Aorta (tissue), 5 donors: ENCODE data around the gene AIP. TPM values are rescaled to one million over a fixed set of nuclear protein-coding genes. Genes with fewer than 3 reads are reported as not detected.
"Not testable (repeated sequence)": the region's sequence is repeated elsewhere in the genome, so short reads cannot be mapped to it uniquely, and the experiment has no call there.

Experiments
- ATAC-seq: fragments of 200-7000 bp; cut with Tn5 transposase; one replicate; pipeline ENCODE4 v1.9.1; 2022; ENCODE audit warnings: moderate library complexity; ENCODE audit not compliant: low FRiP score
- DNase-seq, 2 donors: peaks; one replicate each; pipeline ENCODE4 v3.0.0-alpha.2; 2020
- H3K27ac ChIP-seq, 2 donors: one replicate each; pipeline ENCODE4 v1.5.1; 2013; ENCODE audit warnings: low read length in 2 of 2, mild to moderate bottlenecking in 2 of 2, moderate library complexity in 2 of 2, control low read depth in 1 of 2, inconsistent platforms in 1 of 2, low read depth in 1 of 2
- H3K27me3 ChIP-seq, 2 donors: one replicate each; pipeline ENCODE4 v1.6.1; 2013; ENCODE audit warnings: control low read depth in 1 of 2, low read length in 1 of 2, mild to moderate bottlenecking in 1 of 2, moderate library complexity in 1 of 2; ENCODE audit not compliant: insufficient read depth in 2 of 2, control insufficient read depth in 1 of 2
- H3K36me3 ChIP-seq, 2 donors: one replicate each; pipeline ENCODE4 v1.6.1; 2013; ENCODE audit warnings: control low read depth in 1 of 2, low read length in 1 of 2, mild to moderate bottlenecking in 1 of 2; ENCODE audit not compliant: insufficient read depth in 2 of 2, control insufficient read depth in 1 of 2
- H3K4me1 ChIP-seq, 2 donors: one replicate each; pipeline ENCODE4 v1.6.1; 2013; ENCODE audit warnings: low read length in 2 of 2, control low read depth in 1 of 2, mild to moderate bottlenecking in 1 of 2, moderate library complexity in 1 of 2; ENCODE audit not compliant: insufficient read depth in 2 of 2, control insufficient read depth in 1 of 2
- H3K4me3 ChIP-seq, 2 donors: one replicate each; pipeline ENCODE4 v1.5.1; 2013; ENCODE audit warnings: low read length in 2 of 2, control low read depth in 1 of 2, mild to moderate bottlenecking in 1 of 2
- H3K9me3 ChIP-seq: one replicate; pipeline ENCODE4 v1.6.1; 2013; ENCODE audit warnings: mild to moderate bottlenecking, low read length; ENCODE audit not compliant: control insufficient read depth
- WGBS, 2 donors: extraction: QIAGEN DNeasy Blood & Tissue Kit; methylation state at CpG; one replicate each; pipeline ENCODE4 v1.1.7; 2013; 5-methylcytosine and 5-hydroxymethylcytosine counted together
- intact Hi-C, 2 donors: fragments of 100-400 bp; cut with DNase I; formaldehyde crosslinking; loops; one replicate each; pipeline versions ENCODE4 v1.14.2 to v1.15.0; 2022
- polyA plus RNA-seq, 2 donors: library from polyadenylated mRNA; stranded (reverse); fragments of 200-250 nt; gene quantifications; one replicate each; pipeline ENCODE4 v1.2.3, GENCODE V29; 2013
- total RNA-seq, 2 donors: library from RNA; stranded (reverse); fragmentation: NEBNext Ultra II Directional; extraction: Animal tissue kit (Norgen Biotek cat#: 25700); gene quantifications; one replicate each; pipeline ENCODE4 v1.2.1, GENCODE V29; 2021
- donor health status: healthy with polysubstance abuse.
- donor health status: Bipolar disorder and iron deficiency.
- donor health status: DM: no; HTN: no; CAD: no.
- donor health status: DM: no; HTN: no; CAD: no.
- donor health status: DM: yes; HTN: yes; CAD: no.

AIP gene
- total and polyA plus RNA-seq, 4 donors: 61.2 to 141 (median 83.8) TPM

DNA sequence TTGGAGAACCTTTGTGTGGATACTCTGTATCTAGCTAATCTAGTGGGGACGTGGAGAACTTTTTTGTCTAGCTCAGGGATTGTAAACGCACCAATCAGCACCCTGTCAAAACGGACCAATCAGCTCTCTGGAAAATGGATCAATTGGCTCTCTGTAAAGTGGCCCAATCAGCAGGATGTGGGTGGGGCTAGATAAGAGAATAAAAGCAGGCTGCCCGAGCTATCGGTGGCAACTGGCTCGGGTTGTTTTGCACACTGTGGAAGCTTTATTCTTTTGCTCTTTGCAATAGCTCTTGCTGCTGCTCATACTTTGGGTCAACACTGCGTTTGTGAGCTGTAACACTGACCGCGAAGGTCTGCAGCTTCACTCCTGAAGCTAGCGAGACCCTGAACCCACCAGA lies 6.1 kb upstream of the AIP start:
- H3K4me3 ChIP-seq: not testable (repeated sequence)

DNA sequence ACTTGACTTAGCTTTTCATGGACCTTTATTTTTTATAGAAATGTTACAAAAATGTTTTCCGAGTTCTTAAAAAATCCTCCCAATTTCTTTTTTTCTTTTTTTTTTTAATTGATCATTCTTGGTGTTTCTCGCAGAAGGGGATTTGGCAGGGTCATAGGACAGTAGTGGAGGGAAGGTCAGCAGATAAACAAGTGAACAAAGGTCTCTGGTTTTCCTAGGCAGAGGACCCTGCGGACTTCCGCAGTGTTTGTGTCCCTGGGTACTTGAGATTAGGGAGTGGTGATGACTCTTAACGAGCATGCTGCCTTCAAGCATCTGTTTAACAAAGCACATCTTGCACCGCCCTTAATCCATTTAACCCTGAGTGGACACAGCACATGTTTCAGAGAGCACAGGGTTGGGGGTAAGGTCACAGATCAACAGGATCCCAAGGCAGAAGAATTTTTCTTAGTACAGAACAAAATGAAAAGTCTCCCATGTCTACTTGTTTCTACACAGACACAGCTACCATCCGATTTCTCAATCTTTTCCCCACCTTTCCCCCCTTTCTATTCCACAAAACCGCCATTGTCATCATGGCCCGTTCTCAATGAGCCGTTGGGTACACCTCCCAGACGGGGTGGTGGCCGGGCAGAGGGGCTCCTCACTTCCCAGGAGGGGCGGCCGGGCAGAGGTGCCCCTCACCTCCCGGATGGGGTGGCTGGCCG lies 5.3 kb upstream of the AIP start:
- 82 to 92% methylated on average over 12 to 14 of the region's 16 CpGs for WGBS, 2 donors
- H3K36me3 ChIP-seq, intact Hi-C loops, DNase-seq, H3K27me3 ChIP-seq, ATAC-seq, H3K9me3 ChIP-seq, H3K27ac ChIP-seq, H3K4me3 ChIP-seq, H3K4me1 ChIP-seq: not testable (repeated sequence)

More for the DNA sequence above, 6.1 kb upstream of the AIP start:
- DNase-seq, ATAC-seq, H3K27ac ChIP-seq, intact Hi-C loops, H3K27me3 ChIP-seq, H3K4me1 ChIP-seq, H3K9me3 ChIP-seq, H3K36me3 ChIP-seq: not testable (repeated sequence)
- 76 to 80% methylated on average over 10 of the region's 10 CpGs for WGBS, 2 donors

DNA sequence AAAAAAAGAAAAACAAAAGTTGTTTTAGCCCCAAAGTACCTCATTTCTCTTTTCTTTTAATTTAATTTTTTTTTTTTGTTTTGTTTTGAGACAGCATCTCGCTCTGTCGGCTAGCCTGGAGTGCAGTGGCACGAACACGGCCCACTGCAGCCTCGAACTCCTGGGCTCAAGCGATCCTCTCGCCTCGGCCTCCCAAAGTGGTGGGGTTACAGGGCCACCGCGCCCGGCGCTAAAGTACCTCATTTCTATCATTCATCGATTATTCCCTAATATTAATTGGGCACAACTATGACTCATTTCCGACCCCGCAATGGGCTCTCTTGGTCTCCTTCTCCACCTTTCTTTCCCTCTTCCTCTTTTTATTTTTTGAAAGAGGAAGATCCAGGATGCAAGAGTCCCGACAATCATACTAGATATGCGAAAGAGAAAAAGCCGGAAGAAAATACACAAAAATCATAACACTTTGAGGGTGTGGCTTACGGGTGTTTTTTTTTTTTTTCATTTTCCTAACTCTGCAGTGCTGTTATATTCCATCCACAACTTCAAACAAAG lies 475 bp upstream of the AIP start:
- ATAC-seq (no peak), DNase-seq (no peak)
- H3K27me3 ChIP-seq: no peaks in the 10 kb centered on the region
- no peak overlapping the region for H3K27ac ChIP-seq
- H3K4me1 ChIP-seq: peaks cover 0 to 3% of the 10 kb centered on the region in 2 donors
- no peaks in the 10 kb centered on the region for H3K9me3 ChIP-seq
- peak overlapping the region in 1 of 2 donors; percentile 49 for H3K4me3 ChIP-seq
- no peaks in the 10 kb centered on the region for H3K36me3 ChIP-seq
- 48 to 50% methylated on average over 19 of the region's 19 CpGs for WGBS, 2 donors
- intact Hi-C loops: no loop called here

DNA sequence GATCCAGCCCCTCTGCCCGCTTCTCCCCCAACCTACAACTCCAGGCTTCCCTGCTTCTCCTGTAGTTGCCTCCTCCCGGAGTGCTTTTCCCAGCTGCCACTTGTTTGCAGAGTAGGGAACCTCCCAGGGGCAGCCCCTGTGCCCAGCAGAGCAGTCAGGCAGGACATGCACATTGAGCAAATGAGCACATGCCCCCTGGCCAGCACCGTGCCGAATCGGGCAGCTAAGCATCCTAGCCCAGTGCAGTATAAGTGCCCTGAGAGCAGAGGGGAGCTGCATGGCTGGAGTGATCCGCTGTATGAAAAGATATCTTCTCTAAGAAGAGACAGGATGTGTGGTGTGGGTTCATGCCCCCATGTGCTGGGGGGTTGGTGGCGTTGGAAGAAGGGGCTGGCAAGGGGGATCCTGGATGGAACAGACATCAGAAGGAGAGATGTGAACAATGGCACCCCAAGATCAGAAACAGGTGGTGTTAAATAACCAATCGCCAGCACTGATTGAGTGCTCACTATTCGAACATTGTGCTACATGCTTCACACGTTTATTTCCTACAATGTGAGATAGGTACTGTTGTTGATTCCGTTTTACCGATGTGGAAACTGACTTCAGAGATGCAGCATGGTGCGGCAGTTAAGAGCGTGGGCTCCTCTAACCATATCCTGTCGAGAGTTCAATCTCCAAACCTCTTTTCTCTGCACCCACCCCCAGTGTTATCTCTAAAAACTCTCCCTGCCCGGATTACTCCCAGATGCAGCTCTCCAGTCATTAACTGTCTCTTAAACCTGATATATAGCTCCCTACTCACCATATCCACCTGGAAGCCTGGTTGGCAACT lies 1.2 kb downstream of the AIP start:
- 81 to 87% methylated on average over 16 of the region's 16 CpGs for WGBS, 2 donors
- Histone ChIP-seq H3K4me3 (no peak overlapping the region), H3K36me3 (no peaks in the 10 kb centered on the region), H3K27ac (no peak overlapping the region), H3K27me3 (no peaks in the 10 kb centered on the region), H3K9me3 (no peaks in the 10 kb centered on the region), H3K4me1 (peaks cover 0 to 3% of the 10 kb centered on the region in 2 donors)
- intact Hi-C loops: no loop called here
- no peak for ATAC-seq
- peak in 1 of 2 donors; percentile 24 for DNase-seq

DNA sequence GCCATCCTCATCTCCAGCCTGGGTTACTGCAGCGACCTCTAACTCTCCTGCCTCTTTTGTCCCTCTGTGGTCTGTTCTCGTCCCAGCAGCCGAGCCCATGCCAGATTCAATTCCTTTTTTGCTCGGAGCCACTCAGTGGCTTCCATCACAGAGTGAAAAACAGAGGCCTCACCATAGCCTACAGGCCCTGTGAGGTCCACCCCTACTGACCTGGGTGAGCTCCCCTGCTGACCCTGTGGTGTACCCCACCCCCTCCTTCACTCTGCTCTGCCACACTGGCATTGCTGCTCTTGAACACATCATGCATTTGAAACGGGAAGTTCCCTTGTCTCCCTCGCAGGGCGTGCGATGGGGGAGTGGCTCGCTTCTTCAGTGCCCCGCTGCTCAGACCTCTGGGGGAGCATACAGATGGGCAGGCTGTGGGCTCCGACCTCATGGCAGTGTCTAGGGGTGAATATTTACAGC lies 2.1 kb downstream of the AIP start:
- H3K4me1 ChIP-seq: peaks cover 0 to 3% of the 10 kb centered on the region in 2 donors
- no peaks in the 10 kb centered on the region for H3K9me3 ChIP-seq
- DNase-seq (peak; percentile 66 to 75), ATAC-seq (no peak)
- intact Hi-C loops: no loop called here
- 77 to 81% methylated on average over 11 of the region's 11 CpGs for WGBS, 2 donors
- H3K4me3 ChIP-seq: no peak overlapping the region
- H3K27me3 ChIP-seq: no peaks in the 10 kb centered on the region
- no peaks in the 10 kb centered on the region for H3K36me3 ChIP-seq
- no peak overlapping the region for H3K27ac ChIP-seq

DNA sequence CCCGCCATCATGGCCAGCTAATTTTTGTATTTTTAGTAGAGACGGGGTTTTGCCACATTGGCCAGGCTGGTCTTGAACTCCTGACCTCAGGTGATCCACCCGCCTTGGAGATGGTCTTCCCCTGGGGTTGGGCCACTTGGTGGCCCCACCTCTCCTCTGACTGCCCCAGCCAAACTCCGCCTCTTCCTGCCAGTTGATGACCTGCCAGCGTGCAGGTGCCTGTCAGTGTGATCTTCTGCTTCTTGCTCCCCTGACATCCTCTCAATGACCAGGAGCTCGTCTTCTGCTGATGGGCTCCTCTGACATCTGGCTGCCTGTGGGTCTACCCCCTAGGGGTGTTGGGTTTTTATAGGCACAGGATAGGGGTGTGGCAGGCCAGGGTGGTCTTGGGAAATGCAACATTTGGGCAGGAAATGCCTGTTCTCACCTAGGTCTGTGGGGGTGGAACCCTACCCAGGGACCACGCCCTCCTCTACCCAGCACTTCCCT lies 3.1 kb downstream of the AIP start:
- intact Hi-C loops, H3K4me3 ChIP-seq, ATAC-seq, H3K9me3 ChIP-seq, H3K4me1 ChIP-seq, H3K27me3 ChIP-seq, H3K27ac ChIP-seq, H3K36me3 ChIP-seq: not testable (repeated sequence)
- WGBS, 2 donors: 90 to 91% methylated on average over 7 of the region's 7 CpGs
- DNase-seq: peak in 1 of 2 donors; percentile 47

DNA sequence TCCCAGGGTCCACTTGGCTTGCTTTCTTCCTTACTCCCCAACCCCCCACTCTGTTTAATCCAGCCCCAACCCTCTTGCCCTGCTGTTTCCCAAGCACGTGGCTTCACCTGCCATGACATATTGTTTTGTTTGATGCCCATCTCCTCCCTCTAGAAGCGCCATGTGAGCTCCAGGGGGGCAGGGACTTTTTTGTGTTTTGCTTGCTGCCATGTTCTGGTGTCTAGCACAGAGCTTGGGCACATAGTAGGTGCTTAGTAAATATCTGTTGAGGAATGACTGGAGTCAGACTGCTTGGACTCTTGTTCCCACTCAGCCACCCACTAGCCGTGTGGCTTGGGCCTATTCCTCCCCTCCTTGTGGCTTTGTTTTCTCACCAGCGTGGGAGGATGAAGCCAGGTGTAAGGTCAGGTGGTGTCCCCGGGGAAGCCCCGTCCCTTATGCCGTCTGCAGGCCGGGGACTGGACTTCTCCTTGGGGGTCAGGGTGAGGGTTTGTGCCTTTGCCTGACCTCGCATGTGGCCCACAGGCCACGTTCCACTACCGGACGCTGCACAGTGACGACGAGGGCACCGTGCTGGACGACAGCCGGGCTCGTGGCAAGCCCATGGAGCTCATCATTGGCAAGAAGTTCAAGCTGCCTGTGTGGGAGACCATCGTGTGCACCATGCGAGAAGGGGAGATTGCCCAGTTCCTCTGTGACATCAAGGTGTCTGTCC lies 3.8 kb downstream of the AIP start:
- Histone ChIP-seq H3K9me3 (no peaks in the 10 kb centered on the region), H3K4me3 (no peak overlapping the region), H3K36me3 (no peaks in the 10 kb centered on the region), H3K27ac (no peak overlapping the region), H3K4me1 (peaks cover 0 to 3% of the 10 kb centered on the region in 2 donors), H3K27me3 (no peaks in the 10 kb centered on the region)
- DNase-seq (peak in 1 of 2 donors; percentile 37), ATAC-seq (no peak)
- intact Hi-C loops: no loop called here
- 87 to 89% methylated on average over 20 of the region's 20 CpGs for WGBS, 2 donors

DNA sequence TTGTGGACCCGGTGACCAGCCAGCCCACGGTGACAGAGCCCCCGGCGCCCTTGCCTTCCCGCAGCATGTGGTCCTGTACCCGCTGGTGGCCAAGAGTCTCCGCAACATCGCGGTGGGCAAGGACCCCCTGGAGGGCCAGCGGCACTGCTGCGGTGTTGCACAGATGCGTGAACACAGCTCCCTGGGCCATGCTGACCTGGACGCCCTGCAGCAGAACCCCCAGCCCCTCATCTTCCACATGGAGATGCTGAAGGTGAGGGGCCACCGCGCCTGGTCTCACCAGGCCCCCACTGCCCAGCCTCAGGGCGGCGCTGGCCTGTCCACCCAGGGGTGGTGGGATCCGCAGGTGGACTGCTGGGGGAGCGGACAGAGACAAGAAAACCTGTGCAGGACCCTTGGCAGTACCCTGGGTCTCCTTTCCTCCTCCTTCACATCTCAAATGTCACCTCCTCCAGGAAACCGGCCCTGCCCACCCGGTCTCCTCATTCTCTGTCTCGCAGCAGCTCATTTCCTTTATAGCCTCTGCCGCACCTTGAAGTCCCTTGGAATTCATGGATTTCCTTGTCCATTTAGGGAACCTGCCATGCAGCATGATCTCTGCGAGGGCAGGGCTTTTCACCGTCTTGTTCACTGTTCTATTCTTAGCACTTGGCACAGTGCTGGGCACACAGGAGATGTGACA lies 6.5 kb downstream of the AIP start:
- peak; percentile 36 to 75 for DNase-seq
- intact Hi-C loops: no loop called here
- Histone ChIP-seq H3K4me3 (no peak overlapping the region), H3K4me1 (no peaks in the 10 kb centered on the region), H3K36me3 (no peaks in the 10 kb centered on the region), H3K9me3 (no peaks in the 10 kb centered on the region), H3K27me3 (no peaks in the 10 kb centered on the region), H3K27ac (no peak overlapping the region)
- no peak for ATAC-seq
- WGBS, 2 donors: 80 to 81% methylated on average over 24 to 25 of the region's 25 CpGs
